Caco-2 (cell line): Measurements from ENCODE around the gene IL36B. TPM values are rescaled to one million over a fixed set of nuclear protein-coding genes. Genes with fewer than 3 reads are reported as not detected.

ENCODE experiments used
- BruUV-seq: library from RNA; stranded (reverse); fragments of 400-500 nt; replicated peaks from 2 replicates; lab custom pipeline; 2021; lab: Mats Ljungman, UMichigan
- CTCF ChIA-PET: fragments of 300-600 bp; sonication (Branson Sonifier 250); formaldehyde crosslinking; loops from one replicate; lab custom pipeline; 2022; ENCODE audit warnings: antibody characterized with exemption; lab: Charles Lee
- POLR2A ChIA-PET: fragments of 300-600 bp; sonication (Branson Sonifier 250); formaldehyde crosslinking; loops from one replicate; lab custom pipeline; 2022; ENCODE audit warnings: antibody characterized with exemption; lab: Charles Lee
- DNase-seq, 2 experiments: peaks; one replicate each; pipeline versions ENCODE4 v3.0.0 to v3.0.0-alpha.2; 2020 to 2022
- H3K27me3 ChIP-seq: replicated peaks from 2 replicates; pipeline ENCODE4 v1.6.0; 2011; ENCODE audit warnings: low read length; ENCODE audit not compliant: control insufficient read depth, insufficient read depth
- H3K36me3 ChIP-seq: 2 replicates; pipeline ENCODE4 v1.5.1; 2011; ENCODE audit warnings: low read length; ENCODE audit not compliant: control insufficient read depth, insufficient read depth
- H3K4me1 ChIP-seq: fragments of 250-450 bp; sonication (Bioruptor Pico); 2 replicates; pipeline ENCODE4 v1.5.1; 2020; ENCODE audit warnings: mild to moderate bottlenecking
- H3K4me3 ChIP-seq: 2 replicates; pipeline ENCODE4 v1.5.1; 2011; ENCODE audit warnings: low read depth, mild to moderate bottlenecking, control low read depth, low read length
- H3K9me3 ChIP-seq: fragments of 250-450 bp; sonication (Bioruptor Pico); 2 replicates; pipeline ENCODE4 v1.5.1; 2020; ENCODE audit warnings: mild to moderate bottlenecking, moderate library complexity
- H3K27ac Mint-ChIP-seq: one replicate; pipeline ENCODE4 v1.8.0; 2022; ENCODE audit warnings: mixed read lengths; ENCODE audit not compliant: unreplicated experiment
- H3K27me3 Mint-ChIP-seq: one replicate; pipeline ENCODE4 v1.8.0; 2022; ENCODE audit warnings: mixed read lengths; ENCODE audit not compliant: insufficient read depth, unreplicated experiment
- H3K36me3 Mint-ChIP-seq: one replicate; pipeline ENCODE4 v1.8.0; 2022; ENCODE audit warnings: mild to moderate bottlenecking, mixed read lengths; ENCODE audit not compliant: insufficient read depth, unreplicated experiment
- H3K4me1 Mint-ChIP-seq: one replicate; pipeline ENCODE4 v1.8.0; 2022; ENCODE audit warnings: low read depth, mixed read lengths; ENCODE audit not compliant: unreplicated experiment
- H3K4me3 Mint-ChIP-seq: one replicate; pipeline ENCODE4 v1.8.0; 2022; ENCODE audit warnings: mild to moderate bottlenecking, moderate library complexity, mixed read lengths; ENCODE audit not compliant: unreplicated experiment
- H3K9me3 Mint-ChIP-seq: one replicate; pipeline ENCODE4 v1.8.0; 2022; ENCODE audit warnings: mixed read lengths; ENCODE audit not compliant: unreplicated experiment
- intact Hi-C: fragments of 100-400 bp; cut with micrococcal nuclease; formaldehyde crosslinking; loops from one replicate; pipeline ENCODE4 v1.10.0; 2022; ENCODE audit not compliant: unreplicated experiment
- total RNA-seq: library from RNA; stranded (reverse); gene quantifications from 2 replicates; pipeline ENCODE4 v1.2.3, GENCODE V29; 2022
- TF ChIP-seq, protein P1 (sequence below), 2 experiments: fragments of 200-600 bp in 1 of 2; IDR thresholded peaks; 1 replicate in 1 of 2; 2 replicates in 1 of 2; pipeline versions ENCODE4 v1.5.1 to v1.8.0; 2011 to 2022; ENCODE audit warnings: antibody characterized with exemption in 1 of 2, control low read depth in 1 of 2, inconsistent platforms in 1 of 2, low read depth in 1 of 2, low read length in 1 of 2, mild to moderate bottlenecking in 1 of 2, moderate library complexity in 1 of 2; ENCODE audit not compliant: insufficient read depth in 1 of 2, severe bottlenecking in 1 of 2, unreplicated experiment in 1 of 2

The IL36B gene
- total RNA-seq, 1 experiment from 2014 or later: not detected

DNA sequence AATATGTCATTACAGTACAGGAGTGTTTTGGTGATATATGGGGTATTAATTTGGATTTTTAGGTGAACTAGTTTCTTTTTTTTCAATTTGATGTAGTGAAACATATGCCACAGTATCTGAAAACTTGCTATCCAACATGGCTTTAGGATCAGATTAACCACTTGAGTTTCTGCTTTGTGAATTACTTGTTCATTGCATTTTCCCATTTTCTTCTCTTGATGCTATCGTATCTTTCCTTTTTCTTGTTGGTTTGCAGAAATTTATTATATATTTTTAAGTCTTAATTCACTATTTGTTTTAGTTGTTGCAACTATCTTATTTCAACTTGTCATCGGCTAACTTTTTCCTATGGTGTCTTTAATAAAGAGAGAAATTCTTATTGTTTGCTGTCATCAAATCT lies 38.6 kb downstream of the IL36B start:
- Mint-ChIP-seq H3K4me3 (no peak overlapping the region), H3K36me3 (no peaks in the 10 kb centered on the region), H3K4me1 (no peaks in the 10 kb centered on the region), H3K9me3 (peaks cover 25% of the 10 kb centered on the region), H3K27me3 (peaks cover 27% of the 10 kb centered on the region), H3K27ac (no peak overlapping the region)
- CTCF ChIA-PET: no interaction called here
- H3K4me3 ChIP-seq: no peak overlapping the region
- POLR2A ChIA-PET: no interaction called here
- H3K4me1 ChIP-seq: no peaks in the 10 kb centered on the region
- TF ChIP-seq, protein P1, sequence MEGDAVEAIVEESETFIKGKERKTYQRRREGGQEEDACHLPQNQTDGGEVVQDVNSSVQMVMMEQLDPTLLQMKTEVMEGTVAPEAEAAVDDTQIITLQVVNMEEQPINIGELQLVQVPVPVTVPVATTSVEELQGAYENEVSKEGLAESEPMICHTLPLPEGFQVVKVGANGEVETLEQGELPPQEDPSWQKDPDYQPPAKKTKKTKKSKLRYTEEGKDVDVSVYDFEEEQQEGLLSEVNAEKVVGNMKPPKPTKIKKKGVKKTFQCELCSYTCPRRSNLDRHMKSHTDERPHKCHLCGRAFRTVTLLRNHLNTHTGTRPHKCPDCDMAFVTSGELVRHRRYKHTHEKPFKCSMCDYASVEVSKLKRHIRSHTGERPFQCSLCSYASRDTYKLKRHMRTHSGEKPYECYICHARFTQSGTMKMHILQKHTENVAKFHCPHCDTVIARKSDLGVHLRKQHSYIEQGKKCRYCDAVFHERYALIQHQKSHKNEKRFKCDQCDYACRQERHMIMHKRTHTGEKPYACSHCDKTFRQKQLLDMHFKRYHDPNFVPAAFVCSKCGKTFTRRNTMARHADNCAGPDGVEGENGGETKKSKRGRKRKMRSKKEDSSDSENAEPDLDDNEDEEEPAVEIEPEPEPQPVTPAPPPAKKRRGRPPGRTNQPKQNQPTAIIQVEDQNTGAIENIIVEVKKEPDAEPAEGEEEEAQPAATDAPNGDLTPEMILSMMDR (IDR thresholded peaks at IDR 0.05; ENCODE audit: insufficient read depth in 1 of 2, low read depth in 1 of 2, low read length in 1 of 2, severe bottlenecking in 1 of 2, unreplicated experiment in 1 of 2): no peak
- BruUV-seq: no TSS peak
- no peaks in the 10 kb centered on the region for H3K27me3 ChIP-seq
- H3K9me3 ChIP-seq: no peaks in the 10 kb centered on the region
- no peak for DNase-seq
- intact Hi-C loops: no loop called here
- no peaks in the 10 kb centered on the region for H3K36me3 ChIP-seq

DNA sequence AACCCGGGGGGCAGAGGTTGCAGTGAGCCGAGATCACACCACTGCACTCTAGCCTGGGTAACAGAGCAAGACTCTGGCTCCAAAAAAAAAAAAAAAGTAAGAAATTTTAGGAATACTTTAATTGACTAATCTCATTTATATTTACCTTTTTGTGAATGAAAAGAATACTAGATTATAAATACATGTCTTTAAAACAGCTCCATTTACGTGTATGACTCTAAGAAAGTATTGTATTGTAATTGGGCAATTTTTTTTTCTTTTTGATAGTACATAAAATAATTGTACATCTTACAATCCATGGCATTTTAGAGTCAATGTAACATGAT lies 39.4 kb downstream of the IL36B start:
- no peaks in the 10 kb centered on the region for H3K9me3 ChIP-seq
- no peak overlapping the region for H3K27ac Mint-ChIP-seq
- TF ChIP-seq, protein P1 (IDR thresholded peaks at IDR 0.05; ENCODE audit: insufficient read depth in 1 of 2, low read depth in 1 of 2, low read length in 1 of 2, severe bottlenecking in 1 of 2, unreplicated experiment in 1 of 2): no peak
- H3K36me3 ChIP-seq: no peaks in the 10 kb centered on the region
- no peaks in the 10 kb centered on the region for H3K36me3 Mint-ChIP-seq
- peaks cover 20% of the 10 kb centered on the region for H3K27me3 Mint-ChIP-seq
- peaks cover 17% of the 10 kb centered on the region for H3K9me3 Mint-ChIP-seq
- intact Hi-C loops: no loop called here
- no peaks in the 10 kb centered on the region for H3K4me1 ChIP-seq
- H3K4me3 ChIP-seq: no peak overlapping the region
- POLR2A ChIA-PET: no interaction called here
- H3K27me3 ChIP-seq: no peaks in the 10 kb centered on the region
- CTCF ChIA-PET: no interaction called here
- BruUV-seq: no TSS peak
- no peak for DNase-seq
- no peaks in the 10 kb centered on the region for H3K4me1 Mint-ChIP-seq
- H3K4me3 Mint-ChIP-seq: no peak overlapping the region

DNA sequence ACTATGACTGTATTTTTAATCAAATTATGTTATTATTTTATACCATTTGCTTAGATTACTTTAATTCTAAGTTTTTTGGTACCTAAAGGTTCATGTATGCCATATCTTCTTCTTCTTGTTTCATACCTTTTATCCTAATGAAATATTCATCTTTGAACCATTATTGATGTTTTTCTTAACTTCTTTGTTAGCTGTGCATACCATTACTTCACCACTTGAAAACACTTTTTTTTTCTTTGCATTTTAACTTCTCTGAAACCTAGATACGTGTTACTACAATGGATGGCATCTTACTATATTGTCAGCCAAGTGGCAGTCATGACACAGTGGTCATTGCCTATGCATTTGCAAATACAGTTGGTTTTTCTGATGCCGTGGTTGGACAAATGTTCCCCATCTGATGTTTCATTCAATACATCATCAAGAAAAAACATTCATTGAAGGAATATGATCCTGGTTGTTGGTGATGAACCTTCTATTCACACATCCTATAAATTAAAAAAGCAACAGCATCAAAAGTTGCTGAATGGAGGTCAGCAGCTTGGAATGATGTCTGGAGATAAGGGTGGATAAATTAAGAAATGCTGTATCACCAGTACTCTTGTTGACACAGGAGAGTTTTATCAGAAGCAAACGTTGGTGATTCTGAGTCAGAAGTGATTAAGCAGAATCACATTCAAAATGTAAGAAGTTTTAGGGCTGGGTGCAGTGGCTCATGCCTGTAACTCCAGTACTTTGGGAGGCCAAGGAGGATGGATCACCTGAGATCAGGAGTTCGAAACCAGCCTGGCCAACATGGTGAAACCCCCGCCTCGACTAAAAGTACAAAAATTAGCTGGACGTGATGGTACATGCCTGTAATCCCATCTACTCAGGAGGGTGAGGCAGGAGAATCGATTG lies 40.0 kb downstream of the IL36B start:
- ChIA-PET CTCF (no interaction called here), POLR2A (interaction anchor here (0.6 kb wide), 1 partner anchor 389 kb away, joined by 3 read pairs; no protein-coding TSS in a partner anchor)
- no peaks in the 10 kb centered on the region for H3K9me3 ChIP-seq
- Mint-ChIP-seq H3K4me1 (no peaks in the 10 kb centered on the region), H3K36me3 (no peaks in the 10 kb centered on the region), H3K27ac (no peak overlapping the region), H3K9me3 (peaks cover 11% of the 10 kb centered on the region), H3K4me3 (no peak overlapping the region), H3K27me3 (peaks cover 17% of the 10 kb centered on the region)
- BruUV-seq: no TSS peak
- no peaks in the 10 kb centered on the region for H3K36me3 ChIP-seq
- H3K27me3 ChIP-seq: no peaks in the 10 kb centered on the region
- intact Hi-C loops: no loop called here
- TF ChIP-seq, protein P1 (IDR thresholded peaks at IDR 0.05; ENCODE audit: insufficient read depth in 1 of 2, low read depth in 1 of 2, low read length in 1 of 2, severe bottlenecking in 1 of 2, unreplicated experiment in 1 of 2): no peak
- no peak for DNase-seq
- no peaks in the 10 kb centered on the region for H3K4me1 ChIP-seq
- H3K4me3 ChIP-seq: no peak overlapping the region
